ENCODE data around the gene ALPK3.

DNA sequence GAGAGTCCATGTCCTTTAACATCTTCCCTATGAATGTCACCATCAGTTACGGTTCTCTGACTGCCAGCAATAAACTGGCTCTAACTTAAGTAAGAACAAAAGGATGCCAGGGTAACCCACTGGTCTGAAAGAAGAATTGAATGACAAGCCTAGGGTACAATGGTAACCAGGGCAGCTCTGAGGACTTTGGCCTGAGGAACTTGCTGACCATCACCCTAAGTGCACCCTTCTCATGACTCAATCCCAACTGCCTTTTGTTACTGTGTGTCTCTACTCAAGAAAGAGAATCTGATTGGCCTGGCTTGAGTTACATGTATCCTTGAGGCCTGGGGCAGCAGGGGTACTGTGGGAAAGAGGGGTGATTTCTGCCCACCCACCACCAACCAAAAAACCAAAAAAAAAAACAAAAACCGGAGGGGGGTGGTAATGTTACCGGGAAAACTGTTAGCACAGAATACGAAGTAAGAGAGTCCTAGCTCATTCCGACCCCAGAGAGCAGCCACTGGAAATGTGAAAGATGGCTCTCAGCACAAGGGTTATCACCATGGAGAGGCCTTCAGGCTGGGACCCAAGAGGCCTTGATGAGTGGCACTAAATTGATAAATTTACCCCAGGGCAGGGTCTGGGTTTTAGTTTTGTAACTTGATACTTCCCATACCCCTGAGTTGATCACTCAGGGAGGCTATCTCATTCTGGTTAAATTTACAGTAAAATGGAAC lies 58.0 kb downstream of the ALPK3 start:
- TF ChIP-seq MXI1 (conservative IDR thresholded peaks at IDR 0.05; ENCODE audit: poor library complexity, severe bottlenecking), result no peak
- TF ChIP-seq, protein P1, sequence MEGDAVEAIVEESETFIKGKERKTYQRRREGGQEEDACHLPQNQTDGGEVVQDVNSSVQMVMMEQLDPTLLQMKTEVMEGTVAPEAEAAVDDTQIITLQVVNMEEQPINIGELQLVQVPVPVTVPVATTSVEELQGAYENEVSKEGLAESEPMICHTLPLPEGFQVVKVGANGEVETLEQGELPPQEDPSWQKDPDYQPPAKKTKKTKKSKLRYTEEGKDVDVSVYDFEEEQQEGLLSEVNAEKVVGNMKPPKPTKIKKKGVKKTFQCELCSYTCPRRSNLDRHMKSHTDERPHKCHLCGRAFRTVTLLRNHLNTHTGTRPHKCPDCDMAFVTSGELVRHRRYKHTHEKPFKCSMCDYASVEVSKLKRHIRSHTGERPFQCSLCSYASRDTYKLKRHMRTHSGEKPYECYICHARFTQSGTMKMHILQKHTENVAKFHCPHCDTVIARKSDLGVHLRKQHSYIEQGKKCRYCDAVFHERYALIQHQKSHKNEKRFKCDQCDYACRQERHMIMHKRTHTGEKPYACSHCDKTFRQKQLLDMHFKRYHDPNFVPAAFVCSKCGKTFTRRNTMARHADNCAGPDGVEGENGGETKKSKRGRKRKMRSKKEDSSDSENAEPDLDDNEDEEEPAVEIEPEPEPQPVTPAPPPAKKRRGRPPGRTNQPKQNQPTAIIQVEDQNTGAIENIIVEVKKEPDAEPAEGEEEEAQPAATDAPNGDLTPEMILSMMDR (IDR thresholded peaks at IDR 0.05; ENCODE audit: poor library complexity, severe bottlenecking), result no peak
- TF ChIP-seq EZH2 (IDR thresholded peaks at IDR 0.05; ENCODE audit: borderline replicate concordance, insufficient read depth, low read length, poor library complexity, severe bottlenecking), result no peak
- TF ChIP-seq POLR2AphosphoS5 (IDR thresholded peaks at IDR 0.05), result no peak
- TF ChIP-seq EP300 (conservative IDR thresholded peaks at IDR 0.05; ENCODE audit: poor library complexity, severe bottlenecking), result no peak
- no peak for TF ChIP-seq RAD21 (conservative IDR thresholded peaks at IDR 0.05)
- no peak for TF ChIP-seq TAF1 (IDR thresholded peaks at IDR 0.05; ENCODE audit: low read depth)
- TF ChIP-seq, protein P2, sequence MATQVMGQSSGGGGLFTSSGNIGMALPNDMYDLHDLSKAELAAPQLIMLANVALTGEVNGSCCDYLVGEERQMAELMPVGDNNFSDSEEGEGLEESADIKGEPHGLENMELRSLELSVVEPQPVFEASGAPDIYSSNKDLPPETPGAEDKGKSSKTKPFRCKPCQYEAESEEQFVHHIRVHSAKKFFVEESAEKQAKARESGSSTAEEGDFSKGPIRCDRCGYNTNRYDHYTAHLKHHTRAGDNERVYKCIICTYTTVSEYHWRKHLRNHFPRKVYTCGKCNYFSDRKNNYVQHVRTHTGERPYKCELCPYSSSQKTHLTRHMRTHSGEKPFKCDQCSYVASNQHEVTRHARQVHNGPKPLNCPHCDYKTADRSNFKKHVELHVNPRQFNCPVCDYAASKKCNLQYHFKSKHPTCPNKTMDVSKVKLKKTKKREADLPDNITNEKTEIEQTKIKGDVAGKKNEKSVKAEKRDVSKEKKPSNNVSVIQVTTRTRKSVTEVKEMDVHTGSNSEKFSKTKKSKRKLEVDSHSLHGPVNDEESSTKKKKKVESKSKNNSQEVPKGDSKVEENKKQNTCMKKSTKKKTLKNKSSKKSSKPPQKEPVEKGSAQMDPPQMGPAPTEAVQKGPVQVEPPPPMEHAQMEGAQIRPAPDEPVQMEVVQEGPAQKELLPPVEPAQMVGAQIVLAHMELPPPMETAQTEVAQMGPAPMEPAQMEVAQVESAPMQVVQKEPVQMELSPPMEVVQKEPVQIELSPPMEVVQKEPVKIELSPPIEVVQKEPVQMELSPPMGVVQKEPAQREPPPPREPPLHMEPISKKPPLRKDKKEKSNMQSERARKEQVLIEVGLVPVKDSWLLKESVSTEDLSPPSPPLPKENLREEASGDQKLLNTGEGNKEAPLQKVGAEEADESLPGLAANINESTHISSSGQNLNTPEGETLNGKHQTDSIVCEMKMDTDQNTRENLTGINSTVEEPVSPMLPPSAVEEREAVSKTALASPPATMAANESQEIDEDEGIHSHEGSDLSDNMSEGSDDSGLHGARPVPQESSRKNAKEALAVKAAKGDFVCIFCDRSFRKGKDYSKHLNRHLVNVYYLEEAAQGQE (IDR thresholded peaks at IDR 0.05; ENCODE audit: borderline replicate concordance), result no peak
- TF ChIP-seq SMC3 (conservative IDR thresholded peaks at IDR 0.05; ENCODE audit: poor library complexity), result no peak
